Activated T-cell treated with anti-CD3 and anti-CD28 coated beads, Interleukin-2, amount 50 U/mL, for 4 hours (primary cell): ENCODE data around the gene RALGPS1. TPM values are rescaled to one million over a fixed set of nuclear protein-coding genes. Genes with fewer than 3 reads are reported as not detected.

ENCODE experiments used
- ATAC-seq, 2 donors: fragments of 200-7000 bp; cut with Tn5 transposase; one replicate each; pipeline ENCODE4 v1.10.0; 2021
- DNase-seq: peaks from one replicate; pipeline ENCODE4 v3.0.0-alpha.2; 2020
- H3K27me3 Mint-ChIP-seq: one replicate; pipeline ENCODE4 v1.8.0; 2021; ENCODE audit warnings: low read depth, mixed read lengths
- H3K36me3 Mint-ChIP-seq: one replicate; pipeline ENCODE4 v1.8.0; 2022; ENCODE audit warnings: mixed read lengths; ENCODE audit not compliant: insufficient read depth
- H3K4me1 Mint-ChIP-seq: one replicate; pipeline ENCODE4 v1.8.0; 2021; ENCODE audit warnings: low read depth, mixed read lengths
- H3K4me3 Mint-ChIP-seq: one replicate; pipeline ENCODE4 v1.8.0; 2021; ENCODE audit warnings: mild to moderate bottlenecking, moderate library complexity, mixed read lengths
- H3K9me3 Mint-ChIP-seq: one replicate; pipeline ENCODE4 v1.8.0; 2021; ENCODE audit warnings: mixed read lengths
- total RNA-seq, 3 donors: library from RNA; stranded (reverse); gene quantifications; one replicate each; pipeline ENCODE4 v1.2.1, GENCODE V29; 2021

The RALGPS1 gene, protein sequence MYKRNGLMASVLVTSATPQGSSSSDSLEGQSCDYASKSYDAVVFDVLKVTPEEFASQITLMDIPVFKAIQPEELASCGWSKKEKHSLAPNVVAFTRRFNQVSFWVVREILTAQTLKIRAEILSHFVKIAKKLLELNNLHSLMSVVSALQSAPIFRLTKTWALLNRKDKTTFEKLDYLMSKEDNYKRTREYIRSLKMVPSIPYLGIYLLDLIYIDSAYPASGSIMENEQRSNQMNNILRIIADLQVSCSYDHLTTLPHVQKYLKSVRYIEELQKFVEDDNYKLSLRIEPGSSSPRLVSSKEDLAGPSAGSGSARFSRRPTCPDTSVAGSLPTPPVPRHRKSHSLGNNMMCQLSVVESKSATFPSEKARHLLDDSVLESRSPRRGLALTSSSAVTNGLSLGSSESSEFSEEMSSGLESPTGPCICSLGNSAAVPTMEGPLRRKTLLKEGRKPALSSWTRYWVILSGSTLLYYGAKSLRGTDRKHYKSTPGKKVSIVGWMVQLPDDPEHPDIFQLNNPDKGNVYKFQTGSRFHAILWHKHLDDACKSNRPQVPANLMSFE
- total RNA-seq: 1 to 10 TPM in 2 of 3 donors, under 1 TPM in 1; 0.51 to 1.2 (median 1.1) TPM

DNA sequence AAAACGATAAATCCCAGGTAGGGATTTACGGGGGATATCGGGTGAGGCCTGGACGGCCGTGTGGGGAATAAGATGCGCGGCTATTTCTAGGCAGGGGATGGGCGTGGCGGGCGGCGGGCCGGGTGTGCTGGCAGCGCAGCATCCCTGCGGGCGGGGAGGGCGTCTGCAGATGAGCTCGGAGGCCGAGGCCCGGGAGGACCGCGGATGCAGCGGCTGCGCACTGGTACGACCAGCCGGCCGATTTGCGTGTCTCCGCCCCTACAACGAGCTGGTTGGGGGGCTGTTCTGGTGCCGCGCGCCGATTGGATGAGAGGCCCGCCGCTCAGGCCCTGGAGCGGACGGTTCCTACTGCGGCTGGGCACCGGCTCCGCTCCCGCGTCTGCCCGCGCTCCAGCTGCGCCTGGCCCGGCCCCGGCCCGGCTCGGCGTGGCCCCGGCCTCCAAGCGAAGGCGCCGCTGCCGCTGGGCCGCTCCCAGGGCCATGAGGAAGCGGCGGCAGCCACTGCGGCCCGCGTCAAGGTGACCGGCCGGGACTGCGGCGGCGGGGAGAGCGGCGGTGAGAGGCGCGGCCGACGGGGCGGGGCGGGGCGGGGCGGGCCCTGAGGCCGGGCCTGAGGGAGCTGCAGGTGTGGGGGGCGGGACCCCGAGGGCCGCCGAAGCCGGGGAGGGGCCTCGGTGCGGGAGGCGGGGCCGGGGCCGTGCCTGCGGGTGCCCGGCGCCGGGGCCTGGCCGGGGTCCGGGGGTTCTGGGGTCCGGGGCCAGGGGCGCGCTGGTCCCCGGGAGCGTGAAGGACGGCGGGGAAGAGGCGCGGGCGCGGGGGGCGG is at the start of gene RALGPS1:
TSS of gene RALGPS1 (plus strand) at position 325 of the 823 bp plus-strand sequence. CDS start 47,508 bp downstream, outside the sequence.
- H3K4me1 Mint-ChIP-seq: peaks cover 8% of the 10 kb centered on the region
- DNase-seq (peak; percentile 81), ATAC-seq (peak; percentile 98 to 99)
- peaks cover 4% of the 10 kb centered on the region for H3K27me3 Mint-ChIP-seq
- H3K4me3 Mint-ChIP-seq: peak within 1 kb of the TSS; percentile 72
- peaks cover 4% of the 10 kb centered on the region for H3K9me3 Mint-ChIP-seq
- no peaks in the 10 kb centered on the region for H3K36me3 Mint-ChIP-seq

DNA sequence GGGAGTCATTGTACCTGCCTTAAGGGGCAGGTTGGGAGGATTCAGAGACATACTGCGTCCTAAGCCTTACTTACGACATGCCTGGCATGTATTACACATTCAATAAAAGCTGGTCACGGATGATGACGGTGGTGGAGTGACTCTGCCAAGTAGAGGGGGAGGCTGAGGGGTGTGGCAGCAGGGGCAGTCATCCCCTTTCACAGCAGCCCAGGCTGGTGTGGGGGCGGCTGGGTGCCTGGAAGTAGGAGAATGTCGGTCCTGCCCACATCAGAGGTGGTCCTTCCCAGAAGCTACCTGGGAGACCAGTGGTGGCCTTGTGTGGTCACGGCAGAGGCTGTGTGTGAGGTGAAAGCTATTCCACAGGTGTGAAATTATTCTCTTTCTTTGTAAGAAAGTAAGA is 45.2 kb upstream of the RALGPS1 start:
- ATAC-seq (no peak), DNase-seq (no peak)
- no peaks in the 10 kb centered on the region for H3K9me3 Mint-ChIP-seq
- peaks cover 7% of the 10 kb centered on the region for H3K36me3 Mint-ChIP-seq
- no peaks in the 10 kb centered on the region for H3K27me3 Mint-ChIP-seq
- peaks cover 22% of the 10 kb centered on the region for H3K4me1 Mint-ChIP-seq
- H3K4me3 Mint-ChIP-seq: no peak overlapping the region

DNA sequence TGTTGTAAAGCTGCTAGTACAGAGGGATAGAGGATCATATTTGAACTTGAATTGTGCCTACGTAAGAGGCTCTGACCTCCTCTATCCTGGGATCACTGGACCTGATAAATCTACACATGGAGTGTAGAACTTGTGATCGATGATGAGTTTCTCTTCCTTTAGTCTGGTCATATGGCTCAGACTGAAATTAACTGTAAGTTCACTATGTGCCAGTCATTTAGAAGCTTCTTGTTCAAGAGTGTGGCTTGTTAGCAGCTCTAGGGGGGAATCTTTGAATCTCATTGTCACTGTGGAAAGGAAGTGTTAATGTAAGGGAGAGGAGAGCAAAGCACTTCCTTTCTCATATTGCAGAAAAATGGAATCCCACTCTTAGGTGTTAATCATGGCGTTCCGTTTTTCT is 42.1 kb upstream of the RALGPS1 start:
- Mint-ChIP-seq H3K36me3 (peaks cover 3% of the 10 kb centered on the region), H3K4me1 (peaks cover 38% of the 10 kb centered on the region), H3K27me3 (no peaks in the 10 kb centered on the region), H3K4me3 (no peak overlapping the region), H3K9me3 (no peaks in the 10 kb centered on the region)
- ATAC-seq (peak in 1 of 2 donors; percentile 43), DNase-seq (no peak)

DNA sequence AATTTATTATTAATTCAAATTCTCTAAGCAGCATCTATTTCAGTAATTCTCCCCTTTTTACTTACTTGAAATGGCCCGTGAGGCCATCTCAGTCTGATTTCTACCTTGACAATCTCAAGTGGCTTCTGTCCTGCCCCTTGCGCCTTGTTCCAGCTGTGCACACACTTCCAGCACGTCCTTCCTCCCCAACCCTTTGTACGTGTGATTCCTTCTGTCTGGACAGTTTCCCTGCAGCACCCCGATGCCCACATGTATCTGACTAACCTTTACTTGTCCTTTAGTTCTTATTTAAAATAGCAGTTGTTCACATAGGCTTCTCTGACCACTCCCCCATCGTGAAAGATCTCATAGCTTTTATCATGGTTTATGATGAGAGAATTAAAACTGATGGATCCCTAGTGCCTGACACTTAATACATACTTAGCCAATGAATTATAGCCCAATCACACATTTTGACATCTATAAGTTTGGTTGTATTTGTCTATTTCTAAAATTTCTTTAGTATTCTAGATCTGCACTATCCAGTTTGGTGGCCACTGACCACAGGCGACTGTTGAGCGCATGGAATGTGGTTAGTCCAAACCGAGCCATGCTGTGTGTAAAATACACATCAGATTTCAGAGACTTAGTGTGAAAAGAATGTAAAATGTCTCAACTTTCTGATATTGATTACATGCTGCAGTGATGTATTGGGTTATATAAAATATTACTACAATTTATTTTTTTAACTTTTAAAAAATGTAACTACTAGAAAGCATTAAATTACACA is 39.9 kb upstream of the RALGPS1 start:
- H3K4me1 Mint-ChIP-seq: peaks cover 31% of the 10 kb centered on the region
- no peaks in the 10 kb centered on the region for H3K27me3 Mint-ChIP-seq
- ATAC-seq: no peak
- H3K36me3 Mint-ChIP-seq: peaks cover 11% of the 10 kb centered on the region
- no peak for DNase-seq
- no peak overlapping the region for H3K4me3 Mint-ChIP-seq
- no peaks in the 10 kb centered on the region for H3K9me3 Mint-ChIP-seq

DNA sequence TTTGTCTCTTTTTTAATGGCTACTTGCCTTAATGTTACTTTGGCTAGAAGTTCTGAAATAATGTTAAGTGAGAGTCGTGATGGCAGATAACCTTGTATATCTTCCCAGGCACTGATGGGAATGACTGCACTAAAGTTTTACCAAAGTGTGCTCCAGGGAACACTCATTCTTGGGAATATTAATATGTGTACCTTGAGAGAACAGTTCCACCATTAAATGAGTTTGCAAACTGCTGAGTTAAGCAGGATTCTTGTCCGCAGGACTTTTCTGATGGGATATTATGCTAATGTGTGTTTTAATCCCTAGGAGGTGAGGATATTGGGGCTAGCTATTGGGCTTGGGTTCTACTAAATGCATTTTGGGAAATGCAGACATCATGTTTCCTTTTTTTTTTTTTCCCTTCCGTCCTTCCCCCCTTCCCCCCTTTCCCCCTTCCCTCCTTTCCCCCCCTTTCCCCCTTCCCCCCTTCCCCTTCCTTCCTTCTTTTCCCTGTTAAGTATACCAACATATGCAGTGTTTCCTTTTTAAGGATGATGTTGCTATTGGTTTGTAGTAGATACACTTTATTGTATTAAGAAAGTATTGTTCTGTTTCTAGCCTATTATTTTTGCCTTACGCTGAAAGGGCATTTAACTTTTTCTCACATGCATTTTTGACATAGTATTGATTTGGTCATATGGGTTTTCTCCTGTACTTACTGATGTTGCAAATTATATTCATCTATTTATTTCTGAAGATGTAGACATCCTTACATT is 38.6 kb upstream of the RALGPS1 start:
- no peak overlapping the region for H3K4me3 Mint-ChIP-seq
- peaks cover 31% of the 10 kb centered on the region for H3K4me1 Mint-ChIP-seq
- H3K36me3 Mint-ChIP-seq: peaks cover 19% of the 10 kb centered on the region
- H3K27me3 Mint-ChIP-seq: no peaks in the 10 kb centered on the region
- ATAC-seq (no peak), DNase-seq (no peak)
- no peaks in the 10 kb centered on the region for H3K9me3 Mint-ChIP-seq

DNA sequence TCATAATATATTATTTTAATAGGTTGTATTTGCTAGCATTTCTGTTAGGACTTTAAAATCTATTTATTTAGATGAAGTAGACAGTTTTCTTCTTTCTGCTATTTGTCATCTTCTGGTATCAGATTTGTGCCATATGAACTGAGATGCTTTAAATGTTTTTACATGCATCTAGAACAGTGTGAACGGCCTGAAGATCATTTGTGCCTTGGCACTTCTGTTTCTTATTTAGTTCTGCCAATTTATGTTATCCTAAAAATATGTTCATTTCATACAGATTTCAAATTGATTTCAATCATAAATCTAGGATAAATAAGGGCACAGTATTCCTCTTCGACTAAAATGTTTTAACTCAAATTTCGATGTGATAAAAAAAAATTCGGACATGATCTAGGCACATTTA is 38.1 kb upstream of the RALGPS1 start:
- DNase-seq (no peak), ATAC-seq (no peak)
- Mint-ChIP-seq H3K9me3 (no peaks in the 10 kb centered on the region), H3K36me3 (peaks cover 19% of the 10 kb centered on the region), H3K27me3 (no peaks in the 10 kb centered on the region), H3K4me1 (peaks cover 31% of the 10 kb centered on the region), H3K4me3 (no peak overlapping the region)

DNA sequence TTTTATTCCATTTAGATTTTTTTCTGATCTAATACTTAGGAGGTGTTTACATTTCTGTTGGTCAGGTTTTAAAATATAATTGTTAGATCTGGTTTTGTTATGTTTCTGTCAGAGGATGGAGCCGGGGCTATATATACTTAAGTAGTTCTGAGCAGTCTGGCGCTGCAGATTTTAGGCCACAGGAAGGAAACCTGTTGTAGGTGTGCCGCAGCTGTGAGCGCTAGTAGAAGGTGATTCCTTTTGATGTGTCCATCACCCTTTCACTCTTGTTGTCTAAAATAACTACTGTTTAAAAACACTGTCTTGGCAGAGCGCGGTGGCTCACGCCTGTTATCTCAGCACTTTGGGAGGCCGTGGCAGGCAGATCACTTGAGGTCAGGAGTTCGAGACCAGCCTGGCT is 37.2 kb upstream of the RALGPS1 start:
- H3K4me3 Mint-ChIP-seq: no peak overlapping the region
- H3K36me3 Mint-ChIP-seq: peaks cover 21% of the 10 kb centered on the region
- H3K4me1 Mint-ChIP-seq: peaks cover 28% of the 10 kb centered on the region
- no peaks in the 10 kb centered on the region for H3K9me3 Mint-ChIP-seq
- no peak for ATAC-seq
- H3K27me3 Mint-ChIP-seq: no peaks in the 10 kb centered on the region
- no peak for DNase-seq

DNA sequence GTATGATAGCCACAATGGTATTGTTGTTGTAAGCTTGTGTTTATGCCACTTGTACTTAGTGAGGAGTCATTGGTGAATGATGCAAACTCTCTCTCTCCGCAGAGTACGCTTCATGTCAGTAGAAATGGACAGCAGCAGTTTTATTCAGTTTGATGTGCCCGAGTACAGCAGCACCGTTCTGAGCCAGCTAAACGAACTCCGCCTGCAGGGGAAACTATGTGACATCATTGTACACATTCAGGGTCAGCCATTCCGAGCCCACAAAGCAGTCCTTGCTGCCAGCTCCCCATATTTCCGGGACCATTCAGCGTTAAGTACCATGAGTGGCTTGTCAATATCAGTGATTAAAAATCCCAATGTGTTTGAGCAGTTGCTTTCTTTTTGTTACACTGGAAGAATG is 35.3 kb upstream of the RALGPS1 start:
- peaks cover 25% of the 10 kb centered on the region for H3K4me1 Mint-ChIP-seq
- DNase-seq: no peak
- no peak for ATAC-seq
- H3K9me3 Mint-ChIP-seq: no peaks in the 10 kb centered on the region
- no peak overlapping the region for H3K4me3 Mint-ChIP-seq
- H3K36me3 Mint-ChIP-seq: peaks cover 20% of the 10 kb centered on the region
- no peaks in the 10 kb centered on the region for H3K27me3 Mint-ChIP-seq

DNA sequence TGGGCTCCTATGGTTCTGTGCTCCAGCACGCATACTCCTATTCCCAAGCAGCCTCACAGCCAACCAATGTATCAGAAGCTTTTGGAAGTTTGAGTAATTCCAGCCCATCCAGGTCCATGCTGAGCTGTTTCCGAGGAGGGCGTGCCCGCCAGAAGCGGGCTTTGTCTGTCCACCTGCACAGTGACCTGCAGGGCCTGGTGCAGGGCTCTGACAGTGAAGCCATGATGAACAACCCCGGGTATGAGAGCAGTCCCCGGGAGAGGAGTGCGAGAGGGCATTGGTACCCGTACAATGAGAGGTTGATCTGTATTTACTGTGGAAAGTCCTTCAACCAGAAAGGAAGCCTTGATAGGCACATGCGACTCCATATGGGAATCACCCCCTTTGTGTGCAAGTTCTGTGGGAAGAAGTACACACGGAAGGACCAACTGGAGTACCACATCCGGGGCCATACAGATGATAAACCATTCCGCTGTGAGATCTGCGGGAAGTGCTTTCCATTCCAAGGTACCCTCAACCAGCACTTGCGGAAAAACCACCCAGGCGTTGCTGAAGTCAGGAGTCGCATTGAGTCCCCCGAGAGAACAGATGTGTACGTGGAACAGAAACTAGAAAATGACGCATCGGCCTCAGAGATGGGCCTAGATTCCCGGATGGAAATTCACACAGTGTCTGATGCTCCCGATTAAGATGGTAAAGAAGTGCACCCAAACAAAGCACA is 34.2 kb upstream of the RALGPS1 start:
- Mint-ChIP-seq H3K4me1 (peaks cover 22% of the 10 kb centered on the region), H3K9me3 (no peaks in the 10 kb centered on the region), H3K36me3 (peaks cover 18% of the 10 kb centered on the region), H3K27me3 (no peaks in the 10 kb centered on the region), H3K4me3 (no peak overlapping the region)
- DNase-seq (no peak), ATAC-seq (no peak)

DNA sequence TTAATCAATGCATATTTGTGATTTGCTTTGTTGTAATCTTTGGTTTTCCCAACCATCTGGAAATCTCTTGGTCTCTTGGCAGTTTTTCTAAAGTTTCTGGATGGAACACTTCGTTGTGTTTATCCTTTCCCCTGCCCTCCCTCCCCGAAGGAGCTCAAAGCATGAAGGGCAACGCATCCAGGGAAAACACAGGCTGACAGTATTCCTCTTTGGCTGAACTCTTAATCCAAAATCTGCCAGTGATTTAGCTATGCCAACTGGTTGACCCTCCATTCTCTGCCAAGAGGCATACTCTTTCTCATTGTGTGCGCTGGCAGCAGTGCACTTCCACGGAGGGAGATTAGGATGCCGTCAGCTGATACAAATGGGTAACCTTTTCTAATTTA is 33.6 kb upstream of the RALGPS1 start:
- ATAC-seq (no peak), DNase-seq (no peak)
- peaks cover 19% of the 10 kb centered on the region for H3K4me1 Mint-ChIP-seq
- H3K4me3 Mint-ChIP-seq: no peak overlapping the region
- no peaks in the 10 kb centered on the region for H3K27me3 Mint-ChIP-seq
- H3K9me3 Mint-ChIP-seq: no peaks in the 10 kb centered on the region
- H3K36me3 Mint-ChIP-seq: peaks cover 18% of the 10 kb centered on the region

DNA sequence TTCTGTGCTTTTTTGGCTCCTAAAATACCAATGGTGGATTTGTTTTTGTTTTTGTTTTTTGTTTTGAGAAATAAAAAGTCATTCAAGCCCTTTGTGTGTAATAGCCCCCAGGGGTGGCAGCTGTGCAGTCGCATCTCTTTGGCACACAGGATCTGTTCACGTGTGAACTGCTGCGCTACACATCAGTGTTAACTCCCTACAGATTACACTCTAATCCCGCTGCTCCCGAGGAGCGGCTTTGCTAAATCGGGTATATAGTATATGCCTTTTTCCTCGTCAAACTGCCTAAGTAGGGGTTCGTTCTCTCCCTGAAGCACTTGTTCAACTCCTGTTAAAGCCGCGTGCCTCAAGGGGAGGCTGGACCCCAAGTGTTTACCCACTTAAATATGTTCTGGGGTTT is 31.8 kb upstream of the RALGPS1 start:
- Mint-ChIP-seq H3K36me3 (peaks cover 18% of the 10 kb centered on the region), H3K4me3 (no peak overlapping the region), H3K27me3 (no peaks in the 10 kb centered on the region), H3K9me3 (no peaks in the 10 kb centered on the region), H3K4me1 (peaks cover 2% of the 10 kb centered on the region)
- no peak for DNase-seq
- ATAC-seq: no peak

DNA sequence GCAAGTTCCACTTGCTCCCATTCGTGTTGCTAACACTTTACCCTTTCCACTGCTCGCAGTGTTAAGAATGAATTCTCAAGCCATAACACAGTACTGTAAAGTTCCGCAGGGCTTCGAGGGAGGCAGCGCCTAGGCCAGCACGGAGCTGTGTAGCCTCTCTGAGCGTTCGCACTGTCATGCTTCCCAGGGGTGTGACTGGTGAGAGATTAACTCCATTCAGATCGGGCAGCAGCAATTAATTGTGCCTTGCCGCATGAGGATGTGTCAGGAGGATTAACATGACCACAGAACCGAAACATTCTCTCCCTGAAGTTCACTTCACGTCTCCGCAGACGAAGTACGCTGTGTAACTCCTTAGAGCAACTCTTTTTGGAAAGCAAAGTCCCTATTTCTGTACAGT is 30.9 kb upstream of the RALGPS1 start:
- no peaks in the 10 kb centered on the region for H3K27me3 Mint-ChIP-seq
- DNase-seq (no peak), ATAC-seq (no peak)
- peaks cover 18% of the 10 kb centered on the region for H3K36me3 Mint-ChIP-seq
- H3K4me3 Mint-ChIP-seq: no peak overlapping the region
- H3K4me1 Mint-ChIP-seq: no peaks in the 10 kb centered on the region
- H3K9me3 Mint-ChIP-seq: no peaks in the 10 kb centered on the region

DNA sequence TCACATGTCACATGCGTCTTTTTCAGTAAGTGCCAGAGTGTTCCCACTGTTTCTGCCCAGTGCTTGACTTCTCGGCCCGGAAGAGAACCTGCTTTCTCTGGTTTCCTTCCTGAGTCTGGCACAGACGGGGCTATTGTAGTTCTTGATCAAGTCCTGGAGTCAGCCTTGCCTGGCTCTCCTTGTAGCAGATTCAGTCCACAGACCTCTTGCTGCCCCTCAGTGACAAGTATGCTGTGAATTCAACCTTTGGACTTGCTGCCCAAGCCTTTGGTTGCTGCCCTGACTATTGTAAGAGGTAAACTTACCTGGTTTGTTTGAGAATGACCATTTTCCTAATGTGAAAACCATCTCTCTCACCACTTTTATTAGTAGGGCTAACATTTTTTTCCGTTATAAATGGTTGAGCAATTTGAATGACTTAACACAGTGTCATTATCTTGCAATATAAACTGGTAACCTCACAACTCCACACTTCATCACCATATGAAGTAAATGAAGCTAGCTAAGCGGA is 29.4 kb upstream of the RALGPS1 start:
- Mint-ChIP-seq H3K4me3 (no peak overlapping the region), H3K9me3 (no peaks in the 10 kb centered on the region), H3K36me3 (peaks cover 6% of the 10 kb centered on the region), H3K4me1 (no peaks in the 10 kb centered on the region), H3K27me3 (peaks cover 2% of the 10 kb centered on the region)
- DNase-seq (no peak), ATAC-seq (no peak)
